Dedifferentiated amniotic fluid mesenchymal stem cell (primary cell): ENCODE data around the gene PPP1R14B.

Experiments
- DNase-seq: peaks from one replicate; pipeline ENCODE4 v3.0.0-alpha.2; 2016; ENCODE audit errors: extremely low spot score

Gene PPP1R14B

DNA sequence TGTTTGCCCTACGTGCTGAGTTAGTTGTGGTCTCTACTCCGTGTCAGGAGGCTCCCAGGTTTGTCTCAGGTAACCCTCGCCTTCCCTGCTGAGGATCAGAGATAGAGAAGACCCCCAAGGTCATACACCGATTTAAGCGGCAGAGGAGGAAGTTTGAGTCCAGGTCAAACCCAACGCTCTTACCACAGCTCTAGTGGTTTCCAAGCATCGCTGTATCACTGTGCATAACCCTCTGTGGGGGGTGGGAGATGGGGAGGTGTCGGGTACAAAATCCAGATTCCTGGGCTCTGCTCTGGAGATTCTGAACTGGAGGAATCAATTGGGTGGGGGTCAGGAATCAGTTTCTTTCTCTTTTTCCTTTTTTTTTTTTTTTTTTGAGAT is 15.8 kb downstream of the PPP1R14B start:
- no peak for DNase-seq

DNA sequence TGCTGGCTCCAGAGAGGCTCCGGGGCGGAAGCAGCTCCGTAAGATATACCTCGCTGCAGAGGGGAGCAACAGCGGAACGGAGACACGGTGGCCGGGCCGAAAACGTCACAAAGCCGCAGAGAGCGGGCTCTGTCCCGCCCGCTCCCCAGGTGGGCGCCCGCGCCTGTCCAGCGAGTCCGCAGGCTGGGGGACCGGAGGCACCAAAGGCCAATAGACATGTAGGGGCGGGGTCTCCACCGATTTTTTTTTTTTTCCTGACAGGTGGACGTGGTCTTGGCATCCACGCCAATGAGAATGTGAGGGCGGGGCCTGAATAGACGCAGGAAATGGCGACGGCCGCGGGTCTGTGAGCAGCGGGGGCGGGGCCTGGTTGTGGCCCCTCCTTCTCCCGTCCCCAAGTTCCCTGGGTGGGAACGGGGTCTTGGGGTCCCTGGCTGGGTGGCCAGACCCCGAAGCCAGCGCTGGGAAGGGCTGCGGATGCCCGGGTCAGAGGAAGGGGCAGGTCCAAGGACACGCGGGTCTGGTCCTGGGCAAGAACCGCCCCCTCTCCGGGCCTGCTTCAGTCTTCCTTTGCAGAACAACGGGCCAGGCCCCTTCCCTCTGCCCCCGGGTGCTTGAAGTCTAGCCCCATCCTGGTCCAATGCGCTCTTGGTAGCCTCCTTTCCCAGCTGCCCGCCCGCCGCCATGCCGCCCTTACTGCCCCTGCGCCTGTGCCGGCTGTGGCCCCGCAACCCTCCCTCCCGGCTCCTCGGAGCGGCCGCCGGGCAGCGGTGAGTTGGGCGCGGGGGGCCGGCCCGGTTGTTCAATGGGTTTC is 16.4 kb downstream of the PPP1R14B start, which contains the start of gene DNAJC4:
TSS of gene DNAJC4 (plus strand) at position 378 of the 814 bp plus-strand sequence. CDS start at position 685, 307 bp downstream.
- DNase-seq = peak; percentile 63

DNA sequence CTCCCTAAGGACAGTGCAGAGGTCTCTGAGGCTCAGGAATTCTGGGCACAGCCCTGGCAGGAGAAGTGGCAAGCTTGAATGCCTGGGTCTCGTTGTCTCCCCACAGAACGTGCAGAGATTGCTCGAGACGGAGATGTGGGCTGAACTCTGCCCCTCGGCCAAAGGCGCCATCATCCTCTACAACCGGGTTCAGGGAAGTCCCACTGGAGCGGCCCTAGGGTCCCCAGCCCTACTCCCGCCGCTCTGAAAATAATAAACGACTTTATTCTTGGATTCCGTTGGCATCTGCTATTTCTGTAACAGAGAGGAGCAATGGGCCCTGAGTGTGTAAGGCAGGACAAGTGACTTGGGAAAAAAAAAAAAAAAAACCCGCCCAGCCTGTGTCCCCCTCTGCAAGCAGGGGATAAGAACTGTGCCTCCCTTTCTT is 17.0 kb downstream of the PPP1R14B start:
- no peak for DNase-seq

DNA sequence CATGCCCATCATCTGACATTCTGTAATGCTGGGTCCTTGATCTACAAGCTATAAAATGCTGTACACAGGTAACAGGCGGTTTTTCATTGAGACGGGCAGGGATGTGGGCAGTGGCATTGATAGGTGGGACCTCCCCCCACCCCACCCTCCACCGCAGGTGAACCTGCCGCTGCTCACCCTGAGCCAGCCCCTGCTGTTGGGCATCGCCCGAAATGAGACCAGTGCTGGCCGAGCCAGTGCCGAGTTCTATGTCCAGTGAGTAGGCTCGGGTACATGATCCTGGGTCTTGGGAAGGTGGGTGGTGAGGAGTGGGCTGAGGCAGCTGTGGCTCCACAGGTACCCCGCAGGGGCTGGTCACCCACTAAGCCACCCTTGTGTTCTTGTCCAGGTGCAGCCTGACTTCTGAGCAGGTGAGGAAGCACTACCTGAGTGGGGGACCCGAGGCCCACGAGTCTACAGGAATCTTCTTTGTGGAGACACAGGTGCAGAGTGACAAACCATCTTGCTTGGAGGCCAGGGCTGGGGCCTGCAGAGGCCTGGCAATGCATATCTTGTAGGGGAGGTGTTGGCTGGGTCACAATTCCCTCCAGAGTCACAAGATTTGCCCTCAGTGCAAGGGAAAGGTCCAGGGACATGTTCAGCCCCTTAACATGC is 17.5 kb downstream of the PPP1R14B start:
- no peak for DNase-seq

DNA sequence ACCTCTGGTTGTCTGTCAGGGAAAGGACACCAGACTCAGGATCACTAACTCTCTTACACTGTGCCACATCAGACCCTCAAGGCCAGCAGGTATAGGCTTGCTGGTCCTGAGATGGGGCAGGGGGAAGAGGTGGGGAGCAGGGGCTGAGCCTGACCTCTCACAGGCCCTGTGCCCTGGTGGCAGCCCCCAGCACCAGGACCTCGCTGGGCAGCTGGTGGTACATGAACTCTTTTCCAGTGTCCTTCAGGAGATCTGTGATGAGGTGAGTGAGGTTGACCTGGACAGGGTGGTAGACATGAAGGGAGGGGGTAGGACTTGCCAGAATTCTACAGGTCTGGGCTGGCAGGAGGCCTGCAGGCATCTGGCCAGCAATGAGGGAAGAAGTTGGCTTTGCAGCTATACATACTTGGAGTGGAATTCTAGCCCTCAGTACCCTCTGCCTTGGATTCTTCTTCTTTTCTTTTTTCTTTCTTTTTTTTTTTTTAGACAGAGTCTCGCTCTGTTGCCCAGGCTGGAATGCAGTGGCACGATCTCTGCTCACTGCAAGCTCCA is 19.3 kb downstream of the PPP1R14B start:
- DNase-seq = no peak

DNA sequence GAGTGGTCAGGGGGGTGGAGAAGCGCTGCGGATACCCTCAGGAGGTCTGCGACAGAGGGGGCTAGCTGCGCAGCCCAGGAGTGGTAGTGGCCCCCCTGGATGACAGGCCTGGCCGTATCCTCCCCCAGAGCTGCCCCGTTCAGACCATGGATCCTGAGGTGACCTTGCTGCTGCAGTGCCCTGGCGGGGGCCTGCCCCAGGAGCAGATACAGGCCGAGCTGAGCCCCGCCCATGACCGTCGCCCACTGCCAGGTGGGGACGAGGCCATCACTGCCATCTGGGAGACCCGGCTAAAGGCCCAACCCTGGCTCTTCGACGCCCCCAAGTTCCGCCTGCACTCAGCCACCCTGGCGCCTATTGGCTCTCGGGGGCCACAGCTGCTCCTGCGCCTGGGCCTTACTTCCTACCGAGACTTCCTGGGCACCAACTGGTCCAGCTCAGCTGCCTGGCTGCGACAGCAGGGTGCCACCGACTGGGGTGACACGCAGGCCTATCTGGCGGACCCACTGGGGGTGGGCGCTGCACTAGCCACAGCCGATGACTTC is 20.2 kb downstream of the PPP1R14B start:
- no peak for DNase-seq

DNA sequence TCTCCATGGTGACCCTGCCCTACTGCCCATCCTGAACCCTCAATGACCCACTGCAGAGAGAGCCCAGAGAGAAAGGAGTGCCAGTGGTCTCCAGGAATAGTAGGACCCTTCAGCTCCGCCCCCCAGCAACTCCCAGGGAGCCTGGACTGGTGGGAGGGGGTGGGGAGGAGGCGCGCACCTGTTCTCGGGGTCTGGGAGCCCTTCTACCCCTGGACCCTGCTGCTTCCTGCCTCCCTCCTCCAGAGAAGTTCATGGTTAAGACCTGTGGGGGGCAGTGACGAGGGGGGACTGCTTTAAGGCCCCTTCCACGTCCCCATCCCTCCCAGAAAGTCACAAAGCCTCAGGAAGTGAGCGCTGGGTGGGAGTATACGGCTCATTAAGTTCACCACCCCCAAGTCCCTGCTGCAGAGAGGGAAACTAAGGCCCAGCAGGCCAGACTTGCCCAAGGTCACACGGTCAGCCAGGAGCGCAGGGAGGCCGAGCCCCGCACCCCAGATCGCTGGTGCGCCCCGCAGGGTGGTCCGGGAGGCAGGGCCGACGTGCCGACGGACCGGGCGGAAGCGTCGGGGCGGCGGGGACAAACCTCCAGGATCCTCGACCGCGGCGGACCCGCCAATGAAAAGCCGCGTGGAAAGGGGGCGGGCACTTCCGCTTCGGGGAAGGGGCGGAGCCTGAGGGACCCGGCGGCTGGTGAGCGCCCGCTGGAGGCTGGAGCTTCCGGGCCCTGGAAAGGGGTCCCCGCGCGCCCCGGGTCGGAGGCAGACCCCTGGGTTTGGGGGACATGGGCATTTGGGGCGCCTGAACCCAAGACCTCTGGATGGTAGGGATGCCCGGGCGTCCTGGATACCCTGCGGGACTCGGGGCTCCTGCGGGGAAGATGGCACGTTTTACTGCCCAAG is 20.9 kb downstream of the PPP1R14B start, which contains the start of the genes NUDT22 and TRPT1:
TSS of gene NUDT22 (plus strand) at position 667 of the 899 bp plus-strand sequence. CDS start 379 bp downstream, outside the sequence.
TSS of gene TRPT1 (minus strand) at position 579 of the 899 bp plus-strand sequence. CDS start at position 253, 326 bp downstream.
- DNase-seq = peak; percentile 69

DNA sequence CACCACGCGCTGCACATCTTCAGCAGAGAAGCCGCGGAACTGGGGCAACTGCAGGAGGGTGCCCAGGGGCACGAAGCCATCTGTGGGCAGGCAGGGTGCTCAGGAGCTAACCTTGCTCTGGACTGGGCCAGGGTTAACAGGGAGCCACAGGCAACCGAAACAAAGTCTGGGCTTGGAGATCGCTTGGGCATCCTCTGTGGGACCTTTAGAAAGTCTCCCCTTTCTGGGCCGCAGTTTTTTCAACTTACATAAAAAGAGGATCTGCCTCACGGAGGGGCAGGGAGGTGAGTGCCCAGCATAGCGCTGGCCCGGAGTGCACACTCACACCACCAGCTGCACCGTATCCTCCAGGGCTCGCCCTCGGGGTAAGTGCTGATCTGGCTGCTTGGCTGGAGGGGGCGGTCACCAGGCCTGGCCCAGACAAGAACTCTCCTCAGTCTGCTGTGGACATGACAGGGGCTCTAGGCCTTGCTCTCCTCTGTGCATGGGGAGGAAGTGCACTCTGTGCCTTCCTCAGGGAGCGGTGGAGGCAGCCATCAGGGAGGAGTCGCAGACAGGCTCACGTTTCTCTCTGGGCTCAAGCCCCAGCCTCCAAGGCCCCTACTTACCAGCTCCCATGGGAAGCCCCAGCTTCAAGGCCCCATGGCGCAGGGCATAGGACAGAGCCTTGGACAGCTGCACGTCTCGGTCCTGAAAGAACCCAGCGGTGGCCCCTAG is 21.7 kb downstream of the PPP1R14B start:
- no peak for DNase-seq

DNA sequence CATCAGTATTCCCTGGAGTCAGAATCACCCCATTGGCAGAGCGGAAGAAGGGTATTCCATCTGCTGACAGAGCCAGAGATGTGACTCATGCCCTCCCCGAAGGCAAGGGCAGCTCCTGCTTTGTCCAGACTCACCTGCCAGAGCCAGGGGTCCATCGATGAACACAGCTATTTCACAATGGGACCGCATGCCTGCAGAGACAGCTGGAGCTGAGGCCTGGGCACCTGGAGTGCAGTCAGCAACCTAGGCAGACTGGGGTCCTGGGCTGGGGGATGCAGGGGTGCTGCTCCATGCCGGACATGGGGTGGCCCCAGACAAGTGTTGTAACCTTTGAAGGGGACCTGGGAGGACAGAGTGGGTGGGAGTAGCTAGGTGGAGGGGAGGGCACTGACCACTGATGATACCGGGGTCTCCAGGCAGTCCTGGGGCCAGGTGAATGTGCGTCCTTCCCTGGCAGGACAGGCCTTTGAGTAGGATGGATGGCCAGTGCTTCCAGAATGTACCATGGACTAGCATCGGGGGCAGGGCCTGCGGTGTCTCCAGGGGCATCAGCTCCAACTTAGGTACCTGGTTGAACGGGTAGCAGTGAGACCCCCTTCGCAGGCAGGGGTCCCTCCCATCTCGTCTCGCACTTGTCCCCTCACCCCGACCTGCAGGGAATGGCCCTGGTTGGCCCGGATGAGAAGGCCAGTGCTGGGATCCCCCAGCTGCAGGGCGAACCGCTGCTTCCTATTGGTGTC is 22.4 kb downstream of the PPP1R14B start:
- no peak for DNase-seq

DNA sequence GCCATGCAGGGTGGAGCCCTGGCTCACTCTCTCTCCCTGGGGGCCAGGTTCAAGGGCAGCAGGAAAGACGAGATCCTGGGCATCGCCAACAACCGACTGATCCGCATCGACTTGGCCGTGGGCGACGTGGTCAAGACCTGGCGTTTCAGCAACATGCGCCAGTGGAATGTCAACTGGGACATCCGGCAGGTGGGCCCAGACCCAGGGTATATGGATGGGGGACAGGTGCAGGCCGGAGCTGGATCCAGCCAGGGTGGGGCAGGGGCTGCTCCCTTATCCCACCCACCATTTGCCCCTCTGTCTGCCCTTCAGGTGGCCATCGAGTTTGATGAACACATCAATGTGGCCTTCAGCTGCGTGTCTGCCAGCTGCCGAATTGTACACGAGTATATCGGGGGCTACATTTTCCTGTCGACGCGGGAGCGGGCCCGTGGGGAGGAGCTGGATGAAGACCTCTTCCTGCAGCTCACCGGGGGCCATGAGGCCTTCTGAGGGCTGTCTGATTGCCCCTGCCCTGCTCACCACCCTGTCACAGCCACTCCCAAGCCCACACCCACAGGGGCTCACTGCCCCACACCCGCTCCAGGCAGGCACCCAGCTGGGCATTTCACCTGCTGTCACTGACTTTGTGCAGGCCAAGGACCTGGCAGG is 23.6 kb downstream of the PPP1R14B start:
- DNase-seq = no peak

DNA sequence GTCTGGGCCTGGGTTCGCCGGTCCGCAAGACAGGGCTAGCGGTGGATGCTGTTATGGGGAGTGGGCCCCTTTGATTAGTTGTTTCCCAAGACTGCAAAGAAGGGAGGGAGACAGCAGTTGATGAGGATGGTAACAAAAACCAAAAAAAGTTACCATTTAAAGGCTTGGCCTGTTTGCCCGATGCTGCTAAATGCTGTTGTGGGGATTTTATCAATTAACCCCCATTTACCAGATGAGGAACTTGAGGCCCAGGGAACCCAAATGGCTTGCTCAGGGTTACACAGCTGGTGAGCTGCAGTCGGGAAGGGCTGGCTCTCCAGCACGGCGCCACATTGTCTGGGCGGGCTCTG is 24.1 kb downstream of the PPP1R14B start:
- no peak for DNase-seq

DNA sequence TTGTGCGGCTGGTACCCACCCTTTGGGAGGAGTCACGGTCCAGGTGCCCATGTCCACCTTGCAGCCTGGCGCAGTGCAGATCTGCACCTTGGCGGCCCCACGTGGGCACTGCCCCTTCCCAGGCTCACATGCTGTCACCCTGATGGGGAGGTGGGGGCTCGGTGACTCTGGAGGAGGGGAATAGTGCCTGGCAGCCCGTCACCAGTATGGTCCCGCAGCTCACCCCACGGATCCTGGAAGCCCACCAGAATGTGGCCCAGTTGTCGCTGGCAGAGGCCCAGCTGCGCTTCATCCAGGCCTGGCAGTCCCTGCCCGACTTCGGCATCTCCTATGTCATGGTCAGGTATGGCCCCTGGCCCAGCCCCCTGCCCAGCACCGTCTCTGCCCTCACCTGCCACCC is 25.9 kb downstream of the PPP1R14B start:
- no peak for DNase-seq

DNA sequence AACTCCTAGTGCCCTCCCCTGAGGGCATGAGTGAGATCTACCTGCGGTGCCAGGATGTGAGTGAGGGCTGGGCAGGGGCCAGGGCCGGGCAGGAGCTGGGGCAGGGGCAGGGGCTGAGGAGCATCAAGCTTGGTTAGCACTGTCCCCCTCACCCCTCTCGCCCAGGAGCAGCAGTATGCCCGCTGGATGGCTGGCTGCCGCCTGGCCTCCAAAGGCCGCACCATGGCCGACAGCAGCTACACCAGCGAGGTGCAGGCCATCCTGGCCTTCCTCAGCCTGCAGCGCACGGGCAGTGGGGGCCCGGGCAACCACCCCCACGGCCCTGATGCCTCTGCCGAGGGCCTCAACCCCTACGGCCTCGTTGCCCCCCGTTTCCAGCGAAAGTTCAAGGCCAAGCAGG is 26.5 kb downstream of the PPP1R14B start:
- DNase-seq = no peak

DNA sequence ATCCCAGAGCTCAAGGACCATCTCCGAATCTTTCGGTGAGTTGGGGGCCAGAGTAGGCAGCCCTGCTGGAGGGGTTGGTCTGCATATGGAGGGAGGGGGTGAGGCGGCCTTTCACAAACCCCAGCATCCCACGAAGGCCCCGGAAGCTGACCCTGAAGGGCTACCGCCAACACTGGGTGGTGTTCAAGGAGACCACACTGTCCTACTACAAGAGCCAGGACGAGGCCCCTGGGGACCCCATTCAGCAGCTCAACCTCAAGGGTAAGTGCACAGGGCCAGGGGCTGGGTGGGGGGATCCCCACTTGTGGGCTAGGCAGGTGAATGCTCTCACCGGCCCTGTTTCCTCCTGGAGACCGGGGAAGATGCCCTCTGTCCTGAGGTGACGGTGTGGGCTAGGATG is 27.0 kb downstream of the PPP1R14B start:
- DNase-seq = no peak

DNA sequence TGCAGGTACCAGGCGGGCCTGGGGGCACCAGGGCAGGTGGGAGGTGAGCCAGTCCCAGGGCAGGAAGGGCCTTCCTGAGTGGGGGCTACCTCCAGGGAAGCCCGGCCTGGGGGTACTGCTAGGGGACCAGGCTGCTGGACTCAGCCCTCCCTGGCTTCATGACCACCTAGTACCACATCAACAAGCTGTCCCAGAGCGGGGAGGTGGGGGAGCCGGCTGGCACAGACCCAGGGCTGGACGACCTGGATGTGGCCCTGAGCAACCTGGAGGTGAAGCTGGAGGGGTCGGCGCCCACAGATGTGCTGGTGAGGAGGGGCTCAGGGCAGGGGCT is 27.4 kb downstream of the PPP1R14B start:
- DNase-seq = no peak

DNA sequence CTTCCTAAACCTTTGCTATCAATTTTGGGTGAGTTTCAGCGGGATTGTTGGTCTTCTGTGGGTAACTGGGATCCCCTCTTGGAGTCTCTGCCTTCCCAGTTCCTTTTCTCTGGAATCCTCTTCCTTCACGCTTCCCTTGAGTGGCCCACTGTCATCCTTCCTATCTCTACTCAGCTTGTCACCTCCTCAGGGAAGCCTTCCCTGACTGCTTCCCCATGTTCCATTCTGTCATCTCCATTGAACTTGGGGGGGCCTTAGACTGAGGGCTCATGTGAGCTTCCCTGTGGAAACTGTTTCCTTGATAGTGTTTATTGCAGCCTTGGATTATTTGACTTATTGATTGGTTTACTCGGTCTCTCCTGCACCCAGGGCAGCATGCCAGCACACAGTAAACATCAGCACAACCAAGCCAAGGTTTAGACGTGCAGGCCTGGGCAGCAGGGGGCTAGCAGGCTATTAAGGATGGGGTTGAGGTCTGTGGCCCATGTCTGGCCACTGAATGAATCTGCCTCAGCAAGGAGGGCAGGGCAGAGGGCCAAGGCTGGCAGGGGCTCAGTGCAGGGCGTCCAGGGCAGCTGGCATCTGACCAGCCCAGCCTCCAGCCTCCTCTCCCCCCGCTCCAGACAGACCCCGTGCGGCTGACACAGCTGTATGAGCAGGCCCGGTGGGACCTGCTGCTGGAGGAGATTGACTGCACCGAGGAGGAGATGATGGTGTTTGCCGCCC is 28.0 kb downstream of the PPP1R14B start:
- no peak for DNase-seq

DNA sequence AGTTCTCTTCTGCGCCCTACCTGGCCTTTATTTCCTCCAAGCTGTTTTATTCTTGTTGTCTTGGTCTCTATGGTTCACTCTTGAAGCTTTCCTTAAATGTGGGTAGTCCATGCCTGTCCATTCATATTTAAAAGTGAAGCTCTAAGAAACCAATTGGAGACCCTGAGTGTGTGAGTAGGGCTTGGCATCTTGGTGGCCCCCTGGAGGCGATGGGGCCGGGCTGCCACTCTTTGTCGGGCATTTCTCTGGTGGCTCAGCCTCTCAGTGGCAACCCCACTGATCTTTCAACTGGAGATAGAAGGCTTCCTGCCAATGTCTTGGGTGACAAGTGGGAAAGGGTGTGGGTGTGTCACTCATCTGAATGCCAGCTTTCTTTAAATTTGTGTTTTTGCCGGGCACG is 29.9 kb downstream of the PPP1R14B start:
- DNase-seq = no peak

DNA sequence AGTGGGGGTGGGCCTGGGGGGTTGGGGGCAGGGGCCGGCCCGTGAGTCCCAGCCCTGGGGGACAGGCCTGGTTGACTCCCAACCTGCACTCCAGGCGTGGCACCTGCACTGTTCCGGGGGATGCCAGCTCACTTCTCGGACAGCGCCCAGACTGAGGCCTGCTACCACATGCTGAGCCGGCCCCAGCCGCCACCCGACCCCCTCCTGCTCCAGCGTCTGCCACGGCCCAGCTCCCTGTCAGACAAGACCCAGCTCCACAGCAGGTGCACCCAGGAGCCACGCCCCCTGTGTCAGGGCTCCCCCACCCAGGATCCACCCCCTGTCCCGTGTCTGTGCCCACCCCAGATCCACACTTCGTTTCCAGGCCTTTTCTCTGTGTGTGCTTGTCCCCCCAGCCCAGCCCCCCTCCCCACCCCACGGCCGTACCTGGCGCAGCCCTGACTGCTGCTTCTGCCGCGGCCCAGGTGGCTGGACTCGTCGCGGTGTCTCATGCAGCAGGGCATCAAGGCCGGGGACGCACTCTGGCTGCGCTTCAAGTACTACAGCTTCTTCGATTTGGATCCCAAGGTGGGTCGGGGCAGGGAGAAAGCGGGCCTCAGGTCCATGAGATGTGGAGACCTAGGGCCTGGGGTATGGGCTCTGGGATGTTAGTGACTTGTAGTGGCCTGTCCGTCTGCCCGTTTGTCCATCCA is 35.4 kb downstream of the PPP1R14B start:
- DNase-seq = no peak
